Kidney (tissue), 14 donors: ENCODE results near the gene CARMIL3. TPM values are rescaled to one million over a fixed set of nuclear protein-coding genes. Genes with fewer than 3 reads are reported as not detected.

ENCODE experiments used
- DNase-seq, 5 donors: peaks; one replicate each; pipeline ENCODE4 v3.0.0-alpha.2; 2013 to 2020
- FAIRE-seq: peaks from 2 replicates; lab custom pipeline; 2012; peaks lifted over from hg19 to GRCh38; lab: Jason Lieb, UNC
- H3K27ac ChIP-seq, 2 donors: one replicate each; pipeline ENCODE4 v1.7.0; 2013; ENCODE audit warnings: low read depth in 2 of 2, low read length in 2 of 2, inconsistent platforms in 1 of 2
- H3K27me3 ChIP-seq: one replicate; pipeline ENCODE4 v1.7.1; 2013; ENCODE audit warnings: low read length, inconsistent platforms; ENCODE audit not compliant: control insufficient read depth, insufficient read depth
- H3K36me3 ChIP-seq, 3 donors: one replicate each; pipeline versions ENCODE4 v1.7.0 to v1.7.1; 2013; ENCODE audit warnings: low read length in 3 of 3, control low read depth in 1 of 3, inconsistent platforms in 1 of 3; ENCODE audit not compliant: insufficient read depth in 3 of 3, control insufficient read depth in 2 of 3
- H3K4me1 ChIP-seq, 3 donors: one replicate each; pipeline versions ENCODE4 v1.7.0 to v1.7.1; 2013; ENCODE audit warnings: low read length in 3 of 3, inconsistent platforms in 1 of 3, low read depth in 1 of 3; ENCODE audit not compliant: control insufficient read depth in 2 of 3, insufficient read depth in 2 of 3
- H3K4me3 ChIP-seq, 3 donors: one replicate each; pipeline versions ENCODE4 v1.7.0 to v1.8.1; 2013; ENCODE audit warnings: low read length in 3 of 3, control low read depth in 1 of 3, inconsistent platforms in 1 of 3
- H3K9ac ChIP-seq, 3 donors: one replicate each; pipeline versions ENCODE4 v1.7.0 to v1.7.1; 2013; ENCODE audit warnings: low read length in 3 of 3, control low read depth in 1 of 3, inconsistent platforms in 1 of 3
- H3K9me3 ChIP-seq, 3 donors: one replicate each; pipeline versions ENCODE4 v1.7.0 to v1.7.1; 2013; ENCODE audit warnings: low read length in 3 of 3, control low read depth in 1 of 3, inconsistent platforms in 1 of 3; ENCODE audit not compliant: control insufficient read depth in 2 of 3, insufficient read depth in 1 of 3
- intact Hi-C: fragments of 100-400 bp; cut with DNase I; formaldehyde crosslinking; loops from one replicate; pipeline ENCODE4 v1.11.1; 2022
- polyA plus RNA-seq: library from polyadenylated mRNA; stranded (reverse); fragments of 350-450 nt; fragmentation: Illumina TruSeq; extraction: RNeasy Lipid Tissue Mini Kit (QIAGEN cat#74804); gene quantifications from one replicate; pipeline ENCODE4 v1.2.3, GENCODE V29; 2014; ENCODE audit warnings: low read depth, low replicate concordance; ENCODE audit not compliant: insufficient read depth
- total RNA-seq: library from RNA; stranded (reverse); fragmentation: NEBNext Ultra II Directional; extraction: Animal tissue kit (Norgen Biotek cat#: 25700); gene quantifications from one replicate; pipeline ENCODE4 v1.2.1, GENCODE V29; 2021
- TF ChIP-seq, protein P1 (sequence below): IDR thresholded peaks from 3 replicates; pipeline ENCODE4 v1.5.1; 2012; ENCODE audit warnings: mild to moderate bottlenecking, moderate library complexity, borderline replicate concordance; ENCODE audit not compliant: insufficient read depth; ENCODE audit errors: extremely low read depth
- donor health status: control.
- donor health status: control.
- donor health status: control.
- donor health status: control.
- donor health status: control.
- donor health status: DM: yes; HTN: yes; CAD: no.
- donor health status: Normal renal cell carcinoma (clear cell type).

Gene CARMIL3
- total and polyA plus RNA-seq, 2 donors from 2014 or later: 1.4 to 1.5 TPM

DNA sequence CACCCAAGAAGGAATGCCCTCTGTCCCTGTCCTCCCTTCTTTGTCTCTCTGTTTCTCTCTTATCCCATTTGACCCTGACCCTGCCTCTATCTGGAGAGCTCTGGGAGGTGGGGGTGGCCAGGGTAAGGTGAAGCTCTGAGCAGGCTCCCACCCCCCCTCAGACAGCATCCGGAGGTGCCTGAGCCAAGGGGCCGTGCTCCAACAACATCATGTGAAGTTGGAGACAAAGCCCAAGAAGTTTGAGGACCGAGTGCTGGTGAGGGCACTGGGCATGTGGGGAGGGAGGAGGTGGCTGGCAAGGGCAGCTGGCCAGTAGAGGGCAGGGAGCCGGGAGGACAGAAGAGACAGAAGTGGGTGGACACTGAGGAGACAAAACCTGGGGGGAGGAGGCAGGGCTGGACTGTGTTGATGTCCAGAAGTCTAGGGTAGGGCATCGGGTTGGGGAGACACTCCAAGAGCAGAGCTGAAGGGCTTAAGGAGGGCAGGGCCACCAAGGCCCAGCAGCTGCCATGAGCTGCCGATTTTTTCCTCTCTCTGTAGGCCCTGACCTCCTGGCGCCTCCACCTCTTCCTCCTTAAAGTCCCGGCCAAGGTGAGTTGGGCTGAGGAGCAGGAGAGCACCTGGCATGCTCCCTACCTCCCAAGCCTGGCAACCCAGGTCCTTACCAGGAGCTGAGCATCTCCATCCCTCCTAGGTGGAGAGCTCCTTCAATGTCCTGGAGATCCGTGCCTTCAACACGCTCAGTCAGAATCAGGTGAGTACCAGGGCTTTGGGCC, 1.9 kb downstream of the CARMIL3 start:
- DNase-seq (peak in 2 of 5 donors; percentile 40 to 45), FAIRE-seq (no peak)
- Histone ChIP-seq H3K36me3 (no peaks in the 10 kb centered on the region), H3K9ac (no peak overlapping the region), H3K4me1 (peaks cover 0 to 9% (median 3%) of the 10 kb centered on the region in 3 donors), H3K9me3 (no peaks in the 10 kb centered on the region), H3K4me3 (no peak overlapping the region), H3K27me3 (no peaks in the 10 kb centered on the region), H3K27ac (no peak overlapping the region)
- TF ChIP-seq, protein P1, sequence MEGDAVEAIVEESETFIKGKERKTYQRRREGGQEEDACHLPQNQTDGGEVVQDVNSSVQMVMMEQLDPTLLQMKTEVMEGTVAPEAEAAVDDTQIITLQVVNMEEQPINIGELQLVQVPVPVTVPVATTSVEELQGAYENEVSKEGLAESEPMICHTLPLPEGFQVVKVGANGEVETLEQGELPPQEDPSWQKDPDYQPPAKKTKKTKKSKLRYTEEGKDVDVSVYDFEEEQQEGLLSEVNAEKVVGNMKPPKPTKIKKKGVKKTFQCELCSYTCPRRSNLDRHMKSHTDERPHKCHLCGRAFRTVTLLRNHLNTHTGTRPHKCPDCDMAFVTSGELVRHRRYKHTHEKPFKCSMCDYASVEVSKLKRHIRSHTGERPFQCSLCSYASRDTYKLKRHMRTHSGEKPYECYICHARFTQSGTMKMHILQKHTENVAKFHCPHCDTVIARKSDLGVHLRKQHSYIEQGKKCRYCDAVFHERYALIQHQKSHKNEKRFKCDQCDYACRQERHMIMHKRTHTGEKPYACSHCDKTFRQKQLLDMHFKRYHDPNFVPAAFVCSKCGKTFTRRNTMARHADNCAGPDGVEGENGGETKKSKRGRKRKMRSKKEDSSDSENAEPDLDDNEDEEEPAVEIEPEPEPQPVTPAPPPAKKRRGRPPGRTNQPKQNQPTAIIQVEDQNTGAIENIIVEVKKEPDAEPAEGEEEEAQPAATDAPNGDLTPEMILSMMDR: no peak
- intact Hi-C loops: no loop called here

DNA sequence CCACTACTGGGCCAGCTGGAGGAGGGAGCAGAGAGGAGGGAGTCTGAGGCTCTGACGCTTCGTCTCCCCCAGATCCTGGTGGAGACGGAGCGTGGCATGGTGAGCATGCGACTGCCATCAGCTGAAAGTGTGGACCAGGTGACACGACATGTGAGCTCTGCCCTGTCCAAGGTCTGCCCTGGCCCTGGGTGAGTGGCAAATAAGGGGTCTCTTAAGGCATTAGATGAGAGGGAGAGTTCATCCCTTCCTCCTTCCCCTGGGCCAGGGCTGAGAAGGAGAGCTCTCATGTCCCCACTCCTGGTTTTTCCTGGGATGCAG, 2.5 kb downstream of the CARMIL3 start:
- FAIRE-seq (no peak), DNase-seq (peak in 1 of 5 donors; percentile 45)
- TF ChIP-seq, protein P1: no peak
- no peaks in the 10 kb centered on the region for H3K36me3 ChIP-seq
- H3K27me3 ChIP-seq: no peaks in the 10 kb centered on the region
- H3K27ac ChIP-seq: no peak overlapping the region
- H3K9ac ChIP-seq: no peak overlapping the region
- intact Hi-C loops: no loop called here
- H3K4me1 ChIP-seq: peaks cover 0 to 9% (median 3%) of the 10 kb centered on the region in 3 donors
- H3K9me3 ChIP-seq: no peaks in the 10 kb centered on the region
- no peak overlapping the region for H3K4me3 ChIP-seq

DNA sequence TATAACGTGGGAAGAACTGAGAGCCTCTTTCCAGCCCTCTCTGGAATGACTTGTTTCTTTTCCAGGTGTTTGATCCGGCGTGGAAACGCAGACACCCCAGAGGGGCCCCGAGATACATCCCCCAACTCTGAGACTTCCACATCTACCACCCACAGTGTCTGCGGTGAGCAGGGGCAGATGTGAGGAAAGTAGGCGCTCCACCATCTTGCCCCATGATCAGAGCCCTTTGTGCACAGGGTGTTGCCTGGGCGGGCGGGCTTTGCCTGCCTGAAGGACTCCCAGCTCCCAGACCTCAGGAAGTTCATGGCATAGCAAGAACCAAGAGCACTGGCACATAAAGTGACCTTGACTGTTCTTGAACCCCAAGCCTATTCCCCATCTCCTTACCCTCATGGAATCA, 2.8 kb downstream of the CARMIL3 start:
- TF ChIP-seq, protein P1: no peak
- H3K4me1 ChIP-seq: peaks cover 0 to 9% (median 3%) of the 10 kb centered on the region in 3 donors
- DNase-seq: peak in 1 of 5 donors; percentile 37
- no peak for FAIRE-seq
- H3K9ac ChIP-seq: no peak overlapping the region
- no peak overlapping the region for H3K27ac ChIP-seq
- no peaks in the 10 kb centered on the region for H3K36me3 ChIP-seq
- no peaks in the 10 kb centered on the region for H3K9me3 ChIP-seq
- intact Hi-C loops: no loop called here
- H3K27me3 ChIP-seq: no peaks in the 10 kb centered on the region
- H3K4me3 ChIP-seq: no peak overlapping the region
